ENCODE results near the gene INTS4. TPM values are rescaled to one million over a fixed set of nuclear protein-coding genes. Genes with fewer than 3 reads are reported as not detected.

Gene INTS4
- total RNA-seq, 6 experiments from 2014 or later, result 23.8 to 30.1 (median 28.3) TPM

DNA sequence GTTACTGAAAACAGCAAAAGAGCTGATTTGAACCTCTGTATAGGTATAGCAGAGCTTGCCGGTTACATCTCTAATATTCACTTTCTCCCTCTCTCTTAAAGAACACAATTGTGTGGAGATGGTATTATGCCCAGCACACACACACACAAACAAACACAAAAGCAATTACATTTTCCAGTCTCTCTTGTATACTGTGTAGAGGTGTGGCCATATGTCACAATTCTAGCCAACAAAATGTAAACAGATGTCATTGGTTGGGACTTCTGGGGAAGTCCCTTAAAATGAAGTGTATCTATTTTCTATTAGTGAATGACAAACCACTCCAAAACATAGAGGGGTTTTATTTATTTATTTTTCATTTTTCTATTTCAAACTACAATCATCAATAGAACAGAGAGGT is 15.8 kb upstream of the INTS4 start:
- Mint-ChIP-seq H3K9me3 (no peaks in the 10 kb centered on the region), H3K36me3 (ENCODE audit: low read depth) (no peaks in the 10 kb centered on the region), H3K27me3 (ENCODE audit: insufficient read depth) (peaks cover 7% of the 10 kb centered on the region), H3K27ac (no peak overlapping the region), H3K4me1 (ENCODE audit: low read depth) (no peaks in the 10 kb centered on the region), H3K4me3 (no peak overlapping the region)
- TF ChIP-seq CTCF (IDR thresholded peaks at IDR 0.05), result no peak
- DNase-seq, result no peak

DNA sequence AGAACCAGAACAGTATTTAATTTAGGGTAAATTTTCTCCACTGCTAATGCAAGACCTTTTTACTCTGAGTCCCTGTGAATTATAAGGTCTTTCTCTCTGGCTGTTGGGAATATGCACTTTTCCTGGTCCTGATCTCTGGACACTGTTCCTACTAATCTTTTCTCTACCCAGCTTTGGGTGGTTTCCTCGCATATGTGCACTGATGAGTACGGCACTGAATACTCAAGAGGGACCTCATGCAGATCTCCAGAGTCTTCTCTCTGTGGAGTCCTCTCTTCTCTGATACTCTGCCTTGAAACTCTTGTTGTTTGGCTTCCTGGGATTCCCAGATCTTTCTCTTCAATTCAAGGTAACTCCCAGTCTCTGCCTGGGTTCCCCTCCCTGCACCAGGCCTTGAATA is 14.6 kb upstream of the INTS4 start:
- H3K27me3 Mint-ChIP-seq (ENCODE audit: insufficient read depth), result peaks cover 7% of the 10 kb centered on the region
- H3K36me3 Mint-ChIP-seq (ENCODE audit: low read depth), result no peaks in the 10 kb centered on the region
- H3K27ac Mint-ChIP-seq, result no peak overlapping the region
- H3K4me3 Mint-ChIP-seq, result no peak overlapping the region
- no peak for TF ChIP-seq CTCF (IDR thresholded peaks at IDR 0.05)
- no peaks in the 10 kb centered on the region for H3K9me3 Mint-ChIP-seq
- H3K4me1 Mint-ChIP-seq (ENCODE audit: low read depth), result no peaks in the 10 kb centered on the region
- DNase-seq, result no peak

DNA sequence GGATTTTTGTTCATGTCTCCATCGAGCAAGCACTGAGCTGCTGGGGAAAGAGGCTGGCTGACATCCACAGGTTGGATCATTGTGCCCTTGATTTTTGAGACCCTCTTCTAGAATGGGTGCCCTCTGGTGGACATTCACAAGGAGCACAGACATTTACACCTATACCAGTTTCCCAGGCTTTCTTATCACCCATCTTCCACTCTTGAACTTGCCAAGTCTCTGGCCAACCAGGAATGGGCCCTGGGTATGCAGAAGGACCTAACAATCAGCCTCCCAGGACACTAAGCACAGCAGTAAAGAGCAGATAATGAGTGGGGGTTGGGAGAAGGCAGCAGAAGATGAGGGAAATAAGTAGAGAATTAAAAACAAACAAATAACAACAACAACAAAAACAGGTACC is 5.7 kb upstream of the INTS4 start:
- Mint-ChIP-seq H3K36me3 (ENCODE audit: low read depth) (no peaks in the 10 kb centered on the region), H3K4me3 (no peak overlapping the region), H3K27ac (no peak overlapping the region), H3K9me3 (no peaks in the 10 kb centered on the region), H3K4me1 (ENCODE audit: low read depth) (peaks cover 6% of the 10 kb centered on the region; the same call in 1 of the 2 replicates), H3K27me3 (ENCODE audit: insufficient read depth) (peaks cover 4% of the 10 kb centered on the region)
- DNase-seq, result peak; percentile 60
- TF ChIP-seq CTCF (IDR thresholded peaks at IDR 0.05), result peak; percentile 89

DNA sequence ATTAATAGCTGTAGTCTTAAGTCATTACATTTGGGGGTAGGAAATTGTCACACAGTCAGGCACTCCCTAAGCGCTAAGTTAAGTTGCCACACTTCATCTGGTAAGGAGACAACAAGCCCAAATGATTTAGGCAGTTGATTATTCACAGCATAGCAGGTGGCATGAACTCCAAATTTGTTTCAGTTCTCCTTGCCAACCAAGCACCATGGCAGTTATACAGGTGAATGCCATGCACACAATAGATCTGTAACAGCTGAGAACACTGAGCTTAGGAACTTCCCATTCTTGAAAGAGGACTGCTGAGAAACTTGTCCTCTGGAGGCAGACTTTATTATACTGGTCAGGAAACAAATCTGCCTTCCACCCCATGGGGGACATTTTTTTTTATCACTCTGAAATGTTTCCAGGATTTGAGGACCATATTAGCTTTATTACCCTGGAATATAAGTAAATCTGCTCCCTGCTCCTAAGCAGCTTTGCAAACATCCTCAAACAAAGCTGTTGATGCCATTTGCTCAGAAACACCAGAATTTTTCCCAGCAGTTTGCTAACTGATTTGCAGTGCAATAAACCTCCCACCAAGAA is 5.1 kb upstream of the INTS4 start:
- no peak for TF ChIP-seq CTCF (IDR thresholded peaks at IDR 0.05)
- no peaks in the 10 kb centered on the region for H3K36me3 Mint-ChIP-seq (ENCODE audit: low read depth)
- H3K9me3 Mint-ChIP-seq, result no peaks in the 10 kb centered on the region
- no peak overlapping the region for H3K4me3 Mint-ChIP-seq
- no peak overlapping the region for H3K27ac Mint-ChIP-seq
- H3K4me1 Mint-ChIP-seq (ENCODE audit: low read depth), result peaks cover 10% of the 10 kb centered on the region; the same call in 1 of the 2 replicates
- DNase-seq, result no peak
- H3K27me3 Mint-ChIP-seq (ENCODE audit: insufficient read depth), result peaks cover 4% of the 10 kb centered on the region

GRCh38 chr11:77993902-77994301 is 566 bp downstream of the INTS4 start:
- Mint-ChIP-seq H3K27ac (peak overlapping the region; percentile 88), H3K27me3 (ENCODE audit: insufficient read depth) (no peaks in the 10 kb centered on the region), H3K4me3 (peak overlapping the region; percentile 99), H3K36me3 (ENCODE audit: low read depth) (peaks cover under 1% of the 10 kb centered on the region; the same call in 1 of the 2 replicates), H3K9me3 (no peaks in the 10 kb centered on the region), H3K4me1 (ENCODE audit: low read depth) (peaks cover 18% of the 10 kb centered on the region)
- no peak for DNase-seq
- no peak for TF ChIP-seq CTCF (IDR thresholded peaks at IDR 0.05)

Measured in HFFc6 (cell line).